Measurements from ENCODE around the gene DGKQ. TPM values are rescaled to one million over a fixed set of nuclear protein-coding genes. Genes with fewer than 3 reads are reported as not detected.
A peak's percentile ranks its signal among the peaks of the same experiment; 100 is the strongest.

DGKQ gene
- total and polyA plus RNA-seq, 9 of the 15 experiments (the other 6 are each of a cell fraction or from before 2014, with no cell fraction given): 0.17 to 22.0 (median 5.6) TPM

DNA sequence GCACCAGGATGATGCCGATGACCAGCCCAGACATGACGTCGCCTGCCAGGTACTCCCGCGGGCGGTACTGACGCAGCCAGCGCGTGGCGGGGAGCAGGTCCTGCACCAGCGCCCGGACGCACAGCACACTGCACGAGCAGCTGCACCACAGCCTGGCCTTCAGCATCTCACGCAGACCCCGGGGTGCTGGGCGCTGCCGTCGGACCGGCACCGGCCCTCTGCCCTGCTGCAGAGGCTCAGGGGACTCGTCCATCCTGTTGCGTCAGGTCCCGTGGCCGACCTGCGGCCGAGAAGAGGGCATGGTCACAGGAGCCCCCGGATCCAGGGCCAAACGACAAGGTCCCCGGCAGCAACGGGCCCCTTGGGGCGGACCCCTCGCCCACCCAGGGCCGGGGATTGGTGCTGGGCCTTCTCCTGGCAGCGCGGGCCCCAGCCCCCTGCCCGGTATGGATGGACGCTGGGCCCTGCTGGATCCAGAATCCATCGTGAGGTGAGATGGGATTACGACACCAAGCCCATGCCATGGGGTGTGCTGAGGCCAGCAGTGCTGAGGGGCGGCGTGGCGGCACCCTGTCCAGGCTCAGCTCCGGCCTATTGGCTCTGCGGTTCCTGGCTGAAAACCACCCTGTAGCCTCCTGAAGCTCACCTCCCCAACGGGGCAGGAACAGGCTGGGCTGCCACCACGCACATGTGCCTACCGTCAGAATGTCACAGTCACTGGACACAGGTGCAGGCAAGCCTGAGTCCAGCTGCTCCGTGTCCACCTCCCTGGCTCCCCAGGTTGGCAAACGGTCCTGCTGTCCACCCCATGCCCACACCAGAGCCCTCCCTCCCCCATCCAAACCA is 18.3 kb upstream of the DGKQ start (continued):
- TF ChIP-seq, protein P1, sequence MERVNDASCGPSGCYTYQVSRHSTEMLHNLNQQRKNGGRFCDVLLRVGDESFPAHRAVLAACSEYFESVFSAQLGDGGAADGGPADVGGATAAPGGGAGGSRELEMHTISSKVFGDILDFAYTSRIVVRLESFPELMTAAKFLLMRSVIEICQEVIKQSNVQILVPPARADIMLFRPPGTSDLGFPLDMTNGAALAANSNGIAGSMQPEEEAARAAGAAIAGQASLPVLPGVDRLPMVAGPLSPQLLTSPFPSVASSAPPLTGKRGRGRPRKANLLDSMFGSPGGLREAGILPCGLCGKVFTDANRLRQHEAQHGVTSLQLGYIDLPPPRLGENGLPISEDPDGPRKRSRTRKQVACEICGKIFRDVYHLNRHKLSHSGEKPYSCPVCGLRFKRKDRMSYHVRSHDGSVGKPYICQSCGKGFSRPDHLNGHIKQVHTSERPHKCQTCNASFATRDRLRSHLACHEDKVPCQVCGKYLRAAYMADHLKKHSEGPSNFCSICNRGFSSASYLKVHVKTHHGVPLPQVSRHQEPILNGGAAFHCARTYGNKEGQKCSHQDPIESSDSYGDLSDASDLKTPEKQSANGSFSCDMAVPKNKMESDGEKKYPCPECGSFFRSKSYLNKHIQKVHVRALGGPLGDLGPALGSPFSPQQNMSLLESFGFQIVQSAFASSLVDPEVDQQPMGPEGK (CRISPR knock-in tag; IDR thresholded peaks at IDR 0.05; ENCODE audit: borderline replicate concordance): no peak
- TF ChIP-seq ZNF175 (CRISPR knock-in tag; IDR thresholded peaks at IDR 0.05; ENCODE audit: low read depth) (no peak), SMARCC2 (IDR thresholded peaks at IDR 0.05; ENCODE audit: low read depth) (no peak), ZFP36 (IDR thresholded peaks at IDR 0.05; ENCODE audit: low read depth, low read length, partially characterized antibody) (no peak), PHB (CRISPR knock-in tag; IDR thresholded peaks at IDR 0.05) (no peak), NBN (IDR thresholded peaks at IDR 0.05; ENCODE audit: low read depth) (no peak), RAD21 (CRISPR knock-in tag; conservative IDR thresholded peaks at IDR 0.05 in 1 of 2, IDR thresholded peaks at IDR 0.05 in 1 of 2) (no peak), FIP1L1 (IDR thresholded peaks at IDR 0.05; ENCODE audit: low read depth, low read length, poor library complexity, severe bottlenecking) (no peak), FOS (IDR thresholded peaks at IDR 0.05; ENCODE audit: extremely low read depth, insufficient read length) (no peak), CTBP1 (IDR thresholded peaks at IDR 0.05; ENCODE audit: borderline replicate concordance) (no peak), RFX1 (IDR thresholded peaks at IDR 0.05) (no peak), ZNF764 (CRISPR knock-in tag; IDR thresholded peaks at IDR 0.05; ENCODE audit: low read depth) (no peak), CEBPB (tag; IDR thresholded peaks at IDR 0.05) (0 out of 2 replicates have a peak, but pooled peaks have one; percentile 21), TBL1XR1 (IDR thresholded peaks at IDR 0.05; ENCODE audit: low read length in 2 of 2) (no peak), GTF2F1 (IDR thresholded peaks at IDR 0.05; ENCODE audit: low read depth, low read length) (no peak), ZEB2 (IDR thresholded peaks at IDR 0.05) (no peak), RB1 (IDR thresholded peaks at IDR 0.05; ENCODE audit: low read depth) (no peak)
- TF ChIP-seq, protein P2, sequence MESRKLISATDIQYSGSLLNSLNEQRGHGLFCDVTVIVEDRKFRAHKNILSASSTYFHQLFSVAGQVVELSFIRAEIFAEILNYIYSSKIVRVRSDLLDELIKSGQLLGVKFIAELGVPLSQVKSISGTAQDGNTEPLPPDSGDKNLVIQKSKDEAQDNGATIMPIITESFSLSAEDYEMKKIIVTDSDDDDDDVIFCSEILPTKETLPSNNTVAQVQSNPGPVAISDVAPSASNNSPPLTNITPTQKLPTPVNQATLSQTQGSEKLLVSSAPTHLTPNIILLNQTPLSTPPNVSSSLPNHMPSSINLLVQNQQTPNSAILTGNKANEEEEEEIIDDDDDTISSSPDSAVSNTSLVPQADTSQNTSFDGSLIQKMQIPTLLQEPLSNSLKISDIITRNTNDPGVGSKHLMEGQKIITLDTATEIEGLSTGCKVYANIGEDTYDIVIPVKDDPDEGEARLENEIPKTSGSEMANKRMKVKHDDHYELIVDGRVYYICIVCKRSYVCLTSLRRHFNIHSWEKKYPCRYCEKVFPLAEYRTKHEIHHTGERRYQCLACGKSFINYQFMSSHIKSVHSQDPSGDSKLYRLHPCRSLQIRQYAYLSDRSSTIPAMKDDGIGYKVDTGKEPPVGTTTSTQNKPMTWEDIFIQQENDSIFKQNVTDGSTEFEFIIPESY (CRISPR knock-in tag; IDR thresholded peaks at IDR 0.05): peak; percentile 90
- TF ChIP-seq, protein P3, sequence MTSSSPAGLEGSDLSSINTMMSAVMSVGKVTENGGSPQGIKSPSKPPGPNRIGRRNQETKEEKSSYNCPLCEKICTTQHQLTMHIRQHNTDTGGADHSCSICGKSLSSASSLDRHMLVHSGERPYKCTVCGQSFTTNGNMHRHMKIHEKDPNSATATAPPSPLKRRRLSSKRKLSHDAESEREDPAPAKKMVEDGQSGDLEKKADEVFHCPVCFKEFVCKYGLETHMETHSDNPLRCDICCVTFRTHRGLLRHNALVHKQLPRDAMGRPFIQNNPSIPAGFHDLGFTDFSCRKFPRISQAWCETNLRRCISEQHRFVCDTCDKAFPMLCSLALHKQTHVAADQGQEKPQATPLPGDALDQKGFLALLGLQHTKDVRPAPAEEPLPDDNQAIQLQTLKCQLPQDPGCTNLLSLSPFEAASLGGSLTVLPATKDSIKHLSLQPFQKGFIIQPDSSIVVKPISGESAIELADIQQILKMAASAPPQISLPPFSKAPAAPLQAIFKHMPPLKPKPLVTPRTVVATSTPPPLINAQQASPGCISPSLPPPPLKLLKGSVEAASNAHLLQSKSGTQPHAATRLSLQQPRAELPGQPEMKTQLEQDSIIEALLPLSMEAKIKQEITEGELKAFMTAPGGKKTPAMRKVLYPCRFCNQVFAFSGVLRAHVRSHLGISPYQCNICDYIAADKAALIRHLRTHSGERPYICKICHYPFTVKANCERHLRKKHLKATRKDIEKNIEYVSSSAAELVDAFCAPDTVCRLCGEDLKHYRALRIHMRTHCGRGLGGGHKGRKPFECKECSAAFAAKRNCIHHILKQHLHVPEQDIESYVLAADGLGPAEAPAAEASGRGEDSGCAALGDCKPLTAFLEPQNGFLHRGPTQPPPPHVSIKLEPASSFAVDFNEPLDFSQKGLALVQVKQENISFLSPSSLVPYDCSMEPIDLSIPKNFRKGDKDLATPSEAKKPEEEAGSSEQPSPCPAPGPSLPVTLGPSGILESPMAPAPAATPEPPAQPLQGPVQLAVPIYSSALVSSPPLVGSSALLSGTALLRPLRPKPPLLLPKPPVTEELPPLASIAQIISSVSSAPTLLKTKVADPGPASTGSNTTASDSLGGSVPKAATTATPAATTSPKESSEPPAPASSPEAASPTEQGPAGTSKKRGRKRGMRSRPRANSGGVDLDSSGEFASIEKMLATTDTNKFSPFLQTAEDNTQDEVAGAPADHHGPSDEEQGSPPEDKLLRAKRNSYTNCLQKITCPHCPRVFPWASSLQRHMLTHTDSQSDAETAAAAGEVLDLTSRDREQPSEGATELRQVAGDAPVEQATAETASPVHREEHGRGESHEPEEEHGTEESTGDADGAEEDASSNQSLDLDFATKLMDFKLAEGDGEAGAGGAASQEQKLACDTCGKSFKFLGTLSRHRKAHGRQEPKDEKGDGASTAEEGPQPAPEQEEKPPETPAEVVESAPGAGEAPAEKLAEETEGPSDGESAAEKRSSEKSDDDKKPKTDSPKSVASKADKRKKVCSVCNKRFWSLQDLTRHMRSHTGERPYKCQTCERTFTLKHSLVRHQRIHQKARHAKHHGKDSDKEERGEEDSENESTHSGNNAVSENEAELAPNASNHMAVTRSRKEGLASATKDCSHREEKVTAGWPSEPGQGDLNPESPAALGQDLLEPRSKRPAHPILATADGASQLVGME (CRISPR knock-in tag; IDR thresholded peaks at IDR 0.05): no peak
